Smooth muscle cell (in vitro differentiated cells): ENCODE measurements around the gene KLF7. TPM values are rescaled to one million over a fixed set of nuclear protein-coding genes. Genes with fewer than 3 reads are reported as not detected.

Experiments used
- DNase-seq: peaks from one replicate; lab custom pipeline; 2025; ENCODE audit not compliant: unreplicated experiment; lab: John Stamatoyannopoulos, UW
- H2AFZ ChIP-seq: fragments of 200-600 bp; sonication (generic); 2 replicates; pipeline ENCODE4 v1.6.0; 2016; ENCODE audit warnings: antibody characterized with exemption, low read depth, mild to moderate bottlenecking
- H3F3A ChIP-seq: fragments of 200-600 bp; sonication (generic); 2 replicates; pipeline ENCODE4 v1.6.0; 2017; ENCODE audit warnings: antibody characterized with exemption, low read depth
- H3K27ac ChIP-seq: fragments of 200-600 bp; sonication (generic); 2 replicates; pipeline ENCODE4 v1.5.1; 2016; ENCODE audit warnings: low read depth, mild to moderate bottlenecking
- H3K27me3 ChIP-seq: fragments of 200-600 bp; sonication (generic); 2 replicates; pipeline ENCODE4 v1.6.1; 2016; ENCODE audit warnings: low read depth, mild to moderate bottlenecking
- H3K36me3 ChIP-seq: fragments of 200-600 bp; sonication (generic); 2 replicates; pipeline ENCODE4 v1.5.1; 2016; ENCODE audit warnings: low read depth
- H3K4me1 ChIP-seq: fragments of 200-600 bp; sonication (generic); 2 replicates; pipeline ENCODE4 v1.5.1; 2016; ENCODE audit warnings: low read depth
- H3K4me2 ChIP-seq: fragments of 200-600 bp; sonication (generic); 2 replicates; pipeline ENCODE4 v1.6.0; 2016; ENCODE audit warnings: mild to moderate bottlenecking
- H3K4me3 ChIP-seq: fragments of 200-600 bp; sonication (generic); 2 replicates; pipeline ENCODE4 v1.5.1; 2016; ENCODE audit warnings: mild to moderate bottlenecking
- H3K79me2 ChIP-seq: fragments of 200-600 bp; sonication (generic); 2 replicates; pipeline ENCODE4 v1.6.0; 2016; ENCODE audit warnings: low read depth, mild to moderate bottlenecking
- H3K9ac ChIP-seq: fragments of 200-600 bp; sonication (generic); 2 replicates; pipeline ENCODE4 v1.6.0; 2016; ENCODE audit warnings: low read depth
- H3K9me3 ChIP-seq: fragments of 200-600 bp; sonication (generic); replicated peaks from 2 replicates; pipeline ENCODE4 v1.5.1; 2016; ENCODE audit warnings: low read depth
- H4K20me1 ChIP-seq: fragments of 200-600 bp; sonication (generic); 2 replicates; pipeline ENCODE4 v1.6.0; 2016; ENCODE audit warnings: low read depth
- whole genome bisulfite sequencing: methylation state at CpG from one replicate; pipeline ENCODE4 v1.1.7; 2016; ENCODE audit warnings: low lambda C conversion rate; 5-methylcytosine and 5-hydroxymethylcytosine counted together
- polyA plus RNA-seq: library from polyadenylated mRNA; unstranded; fragments of >200 nt; fragmentation: Nextera tagmentation; extraction: Ambion mirVana; gene quantifications from 2 replicates; pipeline ENCODE4 v1.2.1, GENCODE V29; 2016
- total RNA-seq: library from RNA; depleted of rRNA; stranded (reverse); fragments of >200 nt; gene quantifications from 2 replicates; pipeline ENCODE4 v1.2.3, GENCODE V29; 2014
- TF ChIP-seq, protein P1 (sequence below): fragments of 200-600 bp; sonication (generic); IDR thresholded peaks from 2 replicates; pipeline ENCODE4 v1.5.1; 2017; ENCODE audit warnings: borderline replicate concordance, mild to moderate bottlenecking, antibody characterized with exemption; ENCODE audit not compliant: insufficient read depth, poor library complexity, severe bottlenecking

Gene KLF7
- total and polyA plus RNA-seq, 2 experiments from 2014 or later, result 12.7 to 27.6 TPM

DNA sequence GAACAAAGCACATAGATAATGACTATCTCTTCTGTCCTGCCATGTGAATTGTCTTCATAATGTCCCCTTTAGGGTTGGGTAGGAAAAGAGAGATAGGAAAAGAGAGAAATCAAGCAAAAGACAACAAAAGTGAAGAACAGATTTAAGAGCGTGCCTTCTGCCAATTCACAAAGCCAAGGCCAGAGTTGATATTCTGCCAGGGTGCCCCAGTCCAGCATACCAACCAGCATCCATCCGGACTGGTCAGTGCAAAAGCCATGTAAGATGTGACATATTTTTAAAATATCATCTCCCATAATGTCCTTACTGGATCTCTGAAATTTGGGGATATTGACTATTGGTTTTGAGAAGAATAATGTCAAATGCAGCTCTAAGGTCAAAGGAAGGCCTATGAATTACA lies 35.7 kb upstream of the KLF7 start:
- WGBS, result 89% methylated on average over 2 of the region's 2 CpGs
- no peak overlapping the region for H3K9ac ChIP-seq
- no peak overlapping the region for H3K4me2 ChIP-seq
- no peak overlapping the region for H3K4me3 ChIP-seq
- no peaks in the 10 kb centered on the region for H3K27me3 ChIP-seq
- no peaks in the 10 kb centered on the region for H3K36me3 ChIP-seq
- H2AFZ ChIP-seq, result no peak overlapping the region
- peaks cover 23% of the 10 kb centered on the region for H3K4me1 ChIP-seq
- H3K9me3 ChIP-seq, result no peaks in the 10 kb centered on the region
- no peaks in the 10 kb centered on the region for H4K20me1 ChIP-seq
- DNase-seq, result no peak
- no peaks in the 10 kb centered on the region for H3K79me2 ChIP-seq
- H3F3A ChIP-seq, result no peaks in the 10 kb centered on the region
- no peak overlapping the region for H3K27ac ChIP-seq
- TF ChIP-seq, protein P1, sequence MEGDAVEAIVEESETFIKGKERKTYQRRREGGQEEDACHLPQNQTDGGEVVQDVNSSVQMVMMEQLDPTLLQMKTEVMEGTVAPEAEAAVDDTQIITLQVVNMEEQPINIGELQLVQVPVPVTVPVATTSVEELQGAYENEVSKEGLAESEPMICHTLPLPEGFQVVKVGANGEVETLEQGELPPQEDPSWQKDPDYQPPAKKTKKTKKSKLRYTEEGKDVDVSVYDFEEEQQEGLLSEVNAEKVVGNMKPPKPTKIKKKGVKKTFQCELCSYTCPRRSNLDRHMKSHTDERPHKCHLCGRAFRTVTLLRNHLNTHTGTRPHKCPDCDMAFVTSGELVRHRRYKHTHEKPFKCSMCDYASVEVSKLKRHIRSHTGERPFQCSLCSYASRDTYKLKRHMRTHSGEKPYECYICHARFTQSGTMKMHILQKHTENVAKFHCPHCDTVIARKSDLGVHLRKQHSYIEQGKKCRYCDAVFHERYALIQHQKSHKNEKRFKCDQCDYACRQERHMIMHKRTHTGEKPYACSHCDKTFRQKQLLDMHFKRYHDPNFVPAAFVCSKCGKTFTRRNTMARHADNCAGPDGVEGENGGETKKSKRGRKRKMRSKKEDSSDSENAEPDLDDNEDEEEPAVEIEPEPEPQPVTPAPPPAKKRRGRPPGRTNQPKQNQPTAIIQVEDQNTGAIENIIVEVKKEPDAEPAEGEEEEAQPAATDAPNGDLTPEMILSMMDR, result no peak

DNA sequence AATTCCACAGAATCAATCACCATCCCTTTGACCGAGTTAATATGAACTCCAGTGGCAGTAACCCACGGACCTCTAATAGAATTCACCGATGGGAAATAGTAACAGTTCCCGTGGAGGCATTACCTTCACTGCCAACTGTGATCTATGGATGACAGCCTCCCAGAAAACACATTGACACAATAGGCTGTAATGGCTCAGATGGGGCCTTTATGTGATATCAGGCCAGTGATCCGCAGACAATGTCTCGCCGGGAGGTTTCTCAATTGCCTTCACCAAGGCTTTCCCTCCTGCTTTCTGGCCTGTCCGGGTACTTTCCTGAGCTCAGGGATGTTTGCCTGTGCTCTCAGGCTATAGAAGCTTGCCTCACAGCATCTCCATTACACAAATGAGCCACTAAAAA lies 34.4 kb upstream of the KLF7 start:
- Histone ChIP-seq H3K9me3 (no peaks in the 10 kb centered on the region), H4K20me1 (no peaks in the 10 kb centered on the region), H3K27me3 (no peaks in the 10 kb centered on the region), H3K4me1 (peaks cover 23% of the 10 kb centered on the region), H2AFZ (no peak overlapping the region), H3F3A (no peaks in the 10 kb centered on the region), H3K4me2 (no peak overlapping the region), H3K79me2 (no peaks in the 10 kb centered on the region), H3K27ac (no peak overlapping the region), H3K36me3 (no peaks in the 10 kb centered on the region), H3K9ac (no peak overlapping the region), H3K4me3 (no peak overlapping the region)
- TF ChIP-seq, protein P1, result no peak
- WGBS, result 87% methylated on average over 8 of the region's 8 CpGs
- no peak for DNase-seq

DNA sequence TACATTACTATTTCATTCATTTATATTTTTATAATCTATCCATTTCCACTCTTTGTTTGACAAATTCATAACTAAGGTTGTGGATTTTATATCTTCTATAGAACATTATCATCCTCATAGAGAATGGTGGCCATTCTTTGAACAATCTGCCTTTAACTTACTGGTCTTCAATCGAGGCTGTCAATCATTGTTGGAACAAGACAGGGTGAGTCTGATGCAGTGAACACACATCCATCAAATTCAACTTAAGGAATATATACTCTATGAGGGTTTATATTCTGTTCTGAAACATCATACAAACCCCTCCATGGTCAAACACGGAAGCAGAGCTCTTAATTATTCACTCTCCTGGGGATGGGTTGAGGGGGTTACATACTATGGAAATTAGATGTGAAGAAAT lies 28.3 kb upstream of the KLF7 start:
- Histone ChIP-seq H3K4me1 (peaks cover 8% of the 10 kb centered on the region), H3K27ac (no peak overlapping the region), H3K79me2 (no peaks in the 10 kb centered on the region), H3K27me3 (no peaks in the 10 kb centered on the region), H2AFZ (no peak overlapping the region), H3K36me3 (no peaks in the 10 kb centered on the region), H3K9me3 (no peaks in the 10 kb centered on the region), H3F3A (no peaks in the 10 kb centered on the region), H3K9ac (no peak overlapping the region), H3K4me3 (no peak overlapping the region), H3K4me2 (no peak overlapping the region), H4K20me1 (no peaks in the 10 kb centered on the region)
- no peak for DNase-seq
- TF ChIP-seq, protein P1, result no peak
- 81% methylated on average over 2 of the region's 2 CpGs for WGBS

DNA sequence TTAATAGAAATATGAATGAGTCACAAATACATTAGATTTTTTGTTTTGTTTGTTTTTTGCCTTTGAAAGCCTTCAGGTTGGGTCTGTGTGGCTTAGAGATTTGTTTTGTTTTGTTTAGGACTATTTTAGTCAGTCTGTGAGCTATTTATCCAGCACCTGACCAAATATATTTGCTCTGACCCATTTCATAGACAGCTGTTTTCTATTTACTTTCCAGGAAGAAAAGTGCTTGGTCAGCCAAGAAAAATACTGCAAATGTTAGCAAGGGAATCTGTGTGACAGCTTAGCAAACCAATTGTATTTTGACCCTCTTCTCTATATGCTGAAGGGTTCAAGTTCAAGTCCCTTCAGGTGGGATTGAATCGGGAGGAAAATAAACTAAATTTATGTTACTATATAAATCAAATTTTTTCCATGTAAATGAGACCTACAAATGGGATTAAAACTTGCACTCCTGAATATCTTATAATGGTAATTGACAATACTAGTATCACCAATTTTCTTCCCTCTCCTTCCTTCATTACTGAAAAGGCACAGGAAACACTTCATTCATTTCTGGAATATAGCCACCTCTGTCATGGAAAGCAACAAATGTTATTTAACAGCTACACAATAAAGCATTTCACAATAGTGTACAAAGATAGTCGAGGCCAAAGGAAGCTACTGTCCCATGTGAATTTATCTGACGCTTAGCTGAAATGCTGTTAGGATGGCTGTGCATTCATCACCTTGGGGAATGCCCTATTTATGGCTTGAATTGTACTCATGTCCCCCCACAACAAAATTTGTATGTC lies 23.1 kb upstream of the KLF7 start:
- 85% methylated on average over 3 of the region's 3 CpGs for WGBS
- no peak for DNase-seq
- no peaks in the 10 kb centered on the region for H3K4me1 ChIP-seq
- no peak overlapping the region for H2AFZ ChIP-seq
- no peaks in the 10 kb centered on the region for H3F3A ChIP-seq
- H3K9ac ChIP-seq, result no peak overlapping the region
- H3K36me3 ChIP-seq, result no peaks in the 10 kb centered on the region
- H3K27me3 ChIP-seq, result no peaks in the 10 kb centered on the region
- TF ChIP-seq, protein P1, result no peak
- no peak overlapping the region for H3K4me2 ChIP-seq
- no peak overlapping the region for H3K4me3 ChIP-seq
- no peaks in the 10 kb centered on the region for H4K20me1 ChIP-seq
- no peaks in the 10 kb centered on the region for H3K9me3 ChIP-seq
- no peaks in the 10 kb centered on the region for H3K79me2 ChIP-seq
- no peak overlapping the region for H3K27ac ChIP-seq
